SK-N-SH (cell line): ENCODE measurements around the gene SEPTIN2. TPM values are rescaled to one million over a fixed set of nuclear protein-coding genes. Genes with fewer than 3 reads are reported as not detected.

Experiments used
- CTCF ChIA-PET: fragments of 300-600, 350-600 bp; formaldehyde crosslinking; extraction: SDS; loops from one replicate; lab custom pipeline; 2021; lab: Yijun Ruan, JAX
- POLR2A ChIA-PET: fragments of 350-600 bp; sonication (Branson Sonifier 250); formaldehyde crosslinking; extraction: SDS; loops from one replicate; lab custom pipeline; 2020; ENCODE audit warnings: antibody characterized with exemption, inconsistent platforms; lab: Yijun Ruan, JAX
- DNase-seq: peaks from one replicate; pipeline ENCODE4 v3.0.0; 2012
- H2AFZ ChIP-seq: fragments of 200-600 bp; sonication (generic); 2 replicates; pipeline ENCODE4 v1.8.1; 2016; ENCODE audit warnings: antibody characterized with exemption, mild to moderate bottlenecking, low read depth
- H3F3A ChIP-seq: fragments of 200-600 bp; sonication (generic); replicated peaks from 2 replicates; pipeline ENCODE3; 2016; ENCODE audit warnings: antibody characterized with exemption, mild to moderate bottlenecking; ENCODE audit not compliant: insufficient read depth
- H3K27ac ChIP-seq, 2 experiments: fragments of 200-500 bp in 1 of 2; fragments of 200-600 bp in 1 of 2; sonication (Bioruptor generic) in 1 of 2; sonication (generic), shearing (Covaris generic) in 1 of 2; 2 replicates each; pipeline versions ENCODE4 v1.5.1 to v1.6.1; 2014 to 2016; ENCODE audit warnings: low read depth in 2 of 2, inconsistent platforms in 1 of 2, low read length in 1 of 2, mild to moderate bottlenecking in 1 of 2, mixed read lengths in 1 of 2
- H3K27me3 ChIP-seq: fragments of 200-600 bp; sonication (generic), shearing (Covaris generic); 2 replicates; pipeline ENCODE4 v1.6.1; 2016; ENCODE audit warnings: mixed run types; ENCODE audit not compliant: insufficient read depth
- H3K36me3 ChIP-seq, 2 experiments: fragments of 200-500 bp in 1 of 2; fragments of 200-600 bp in 1 of 2; sonication (Bioruptor generic) in 1 of 2; sonication (generic) in 1 of 2; replicated peaks in 1 of 2; 2 replicates each; pipeline versions ENCODE3 to v1.5.1; 2014 to 2016; ENCODE audit warnings: low read length in 1 of 2, mild to moderate bottlenecking in 1 of 2; ENCODE audit not compliant: insufficient read depth in 2 of 2, control insufficient read depth in 1 of 2
- H3K4me1 ChIP-seq, 2 experiments: fragments of 200-500 bp in 1 of 2; fragments of 200-600 bp in 1 of 2; sonication (Bioruptor generic) in 1 of 2; sonication (generic), shearing (Covaris generic) in 1 of 2; 2 replicates each; pipeline versions ENCODE4 v1.5.1 to v1.6.1; 2014 to 2016; ENCODE audit warnings: low read depth in 1 of 2, low read length in 1 of 2, mixed run types in 1 of 2; ENCODE audit not compliant: insufficient read depth in 2 of 2, control insufficient read depth in 1 of 2
- H3K4me2 ChIP-seq: fragments of 200-600 bp; sonication (generic), shearing (Covaris generic); 2 replicates; pipeline ENCODE4 v1.6.1; 2017; ENCODE audit warnings: mixed run types
- H3K4me3 ChIP-seq, 2 experiments: fragments of 200-500 bp in 1 of 2; fragments of 200-600 bp in 1 of 2; sonication (Bioruptor generic) in 1 of 2; sonication (generic), shearing (Covaris generic) in 1 of 2; 2 replicates each; pipeline versions ENCODE4 v1.5.1 to v1.8.1; 2014 to 2016; ENCODE audit warnings: low read depth in 2 of 2, inconsistent platforms in 1 of 2, low read length in 1 of 2, mild to moderate bottlenecking in 1 of 2, mixed read lengths in 1 of 2, moderate library complexity in 1 of 2
- H3K79me2 ChIP-seq: fragments of 200-600 bp; sonication (generic); 2 replicates; pipeline ENCODE4 v1.8.1; 2017; ENCODE audit warnings: mild to moderate bottlenecking; ENCODE audit not compliant: insufficient read depth
- H3K9ac ChIP-seq: fragments of 200-600 bp; sonication (generic); 2 replicates; pipeline ENCODE4 v1.6.1; 2017; ENCODE audit warnings: mixed run types
- H3K9me2 ChIP-seq: fragments of 200-600 bp; sonication (generic); 2 replicates; pipeline ENCODE4 v1.6.1; 2017; ENCODE audit warnings: mixed run types
- H3K9me3 ChIP-seq: fragments of 200-600 bp; sonication (generic); 2 replicates; pipeline ENCODE4 v1.6.1; 2017; ENCODE audit warnings: mixed run types, mild to moderate bottlenecking, moderate library complexity
- H4K20me1 ChIP-seq: fragments of 200-600 bp; sonication (generic); 2 replicates; pipeline ENCODE4 v1.6.1; 2017; ENCODE audit warnings: mild to moderate bottlenecking, mixed run types; ENCODE audit not compliant: insufficient read depth
- CHD2 ChIP-seq: fragments of 150-350 bp; IDR thresholded peaks from 2 replicates; pipeline ENCODE4 v1.6.1; 2018; ENCODE audit warnings: low read length; ENCODE audit not compliant: partially characterized antibody
- ELF1 ChIP-seq: IDR thresholded peaks from 2 replicates; pipeline ENCODE4 v1.4.0; 2012
- EZH2phosphoT487 ChIP-seq: fragments of 200-600 bp; sonication (generic); IDR thresholded peaks from 2 replicates; pipeline ENCODE4 v1.6.1; 2017; ENCODE audit warnings: low read depth, mixed run types, mild to moderate bottlenecking, antibody characterized with exemption, moderate library complexity, borderline replicate concordance
- FOSL2 ChIP-seq: IDR thresholded peaks from 2 replicates; pipeline ENCODE4 v1.4.0; 2012; ENCODE audit warnings: low read depth, mild to moderate bottlenecking, moderate library complexity, borderline replicate concordance
- GATA2 ChIP-seq: sonication (generic); formaldehyde crosslinking; IDR thresholded peaks from 2 replicates; pipeline ENCODE4 v1.5.0; 2020; ENCODE audit warnings: mild to moderate bottlenecking, missing genetic modification reagents
- JUND ChIP-seq: IDR thresholded peaks from 2 replicates; pipeline ENCODE4 v1.4.0; 2012
- MEF2A ChIP-seq: IDR thresholded peaks from 2 replicates; pipeline ENCODE4 v1.4.0; 2012; ENCODE audit warnings: low read depth, borderline replicate concordance
- MXI1 ChIP-seq: IDR thresholded peaks from 2 replicates; pipeline ENCODE4 v1.6.1; 2012; ENCODE audit warnings: mild to moderate bottlenecking, low read depth, low read length, improper control_type of control experiment
- NFIC ChIP-seq: IDR thresholded peaks from 2 replicates; pipeline ENCODE4 v1.4.0; 2012; ENCODE audit warnings: borderline replicate concordance
- RCOR1 ChIP-seq: fragments of 150-350 bp; IDR thresholded peaks from 2 replicates; pipeline ENCODE4 v1.6.1; 2017; ENCODE audit warnings: antibody characterized with exemption, low read length
- RFX5 ChIP-seq: IDR thresholded peaks from 2 replicates; pipeline ENCODE4 v1.6.1; 2012; ENCODE audit warnings: mild to moderate bottlenecking, improper control_type of control experiment, low read length
- TEAD4 ChIP-seq: IDR thresholded peaks from 2 replicates; pipeline ENCODE4 v1.4.0; 2012; ENCODE audit warnings: mild to moderate bottlenecking, borderline replicate concordance; ENCODE audit not compliant: insufficient read depth
- ZBTB33 ChIP-seq: IDR thresholded peaks from 2 replicates; pipeline ENCODE4 v1.4.0; 2012; ENCODE audit warnings: low read depth, borderline replicate concordance
- WGBS: methylation state at CpG from one replicate; pipeline ENCODE4 v1.1.6; 2017; ENCODE audit warnings: low lambda C conversion rate; 5-methylcytosine and 5-hydroxymethylcytosine counted together
- polyA plus RNA-seq, 3 experiments: library from polyadenylated mRNA; depleted of rRNA; stranded (reverse); fragments of >200 nt; gene quantifications; 2 replicates each; pipeline ENCODE4 v1.2.3, GENCODE V29; 2012
- TF ChIP-seq, protein P1 (sequence below): IDR thresholded peaks from 2 replicates; pipeline ENCODE4 v1.6.1; 2012; ENCODE audit warnings: mild to moderate bottlenecking, low read depth, low read length, moderate library complexity

SEPTIN2 gene
- polyA plus RNA-seq, 1 of the 3 experiments (the other 2 are of a cell fraction), result 226 TPM

- Histone ChIP-seq H3K27me3 (no peaks in the 10 kb centered on the region), H2AFZ (no peak overlapping the region), H4K20me1 (peaks cover 76% of the 10 kb centered on the region), H3K79me2 (peaks cover 98% of the 10 kb centered on the region), H3K4me3 (no peak overlapping the region), H3K4me2 (no peak overlapping the region), H3K9ac (no peak overlapping the region)
- DNase-seq, result no peak
- WGBS, result 90% methylated on average over 5 of the region's 5 CpGs
- POLR2A ChIA-PET, result no interaction called here
- TF ChIP-seq ZBTB33, result no peak
- no peak for TF ChIP-seq GATA2 (CRISPR knock-in tag)
- TF ChIP-seq CHD2, result no peak
- no peak for TF ChIP-seq FOSL2
- TF ChIP-seq ELF1, result no peak
- no peak for TF ChIP-seq JUND
- no peak for TF ChIP-seq EZH2phosphoT487
- no peak for TF ChIP-seq NFIC
- TF ChIP-seq MXI1, result no peak
- TF ChIP-seq, protein P1, sequence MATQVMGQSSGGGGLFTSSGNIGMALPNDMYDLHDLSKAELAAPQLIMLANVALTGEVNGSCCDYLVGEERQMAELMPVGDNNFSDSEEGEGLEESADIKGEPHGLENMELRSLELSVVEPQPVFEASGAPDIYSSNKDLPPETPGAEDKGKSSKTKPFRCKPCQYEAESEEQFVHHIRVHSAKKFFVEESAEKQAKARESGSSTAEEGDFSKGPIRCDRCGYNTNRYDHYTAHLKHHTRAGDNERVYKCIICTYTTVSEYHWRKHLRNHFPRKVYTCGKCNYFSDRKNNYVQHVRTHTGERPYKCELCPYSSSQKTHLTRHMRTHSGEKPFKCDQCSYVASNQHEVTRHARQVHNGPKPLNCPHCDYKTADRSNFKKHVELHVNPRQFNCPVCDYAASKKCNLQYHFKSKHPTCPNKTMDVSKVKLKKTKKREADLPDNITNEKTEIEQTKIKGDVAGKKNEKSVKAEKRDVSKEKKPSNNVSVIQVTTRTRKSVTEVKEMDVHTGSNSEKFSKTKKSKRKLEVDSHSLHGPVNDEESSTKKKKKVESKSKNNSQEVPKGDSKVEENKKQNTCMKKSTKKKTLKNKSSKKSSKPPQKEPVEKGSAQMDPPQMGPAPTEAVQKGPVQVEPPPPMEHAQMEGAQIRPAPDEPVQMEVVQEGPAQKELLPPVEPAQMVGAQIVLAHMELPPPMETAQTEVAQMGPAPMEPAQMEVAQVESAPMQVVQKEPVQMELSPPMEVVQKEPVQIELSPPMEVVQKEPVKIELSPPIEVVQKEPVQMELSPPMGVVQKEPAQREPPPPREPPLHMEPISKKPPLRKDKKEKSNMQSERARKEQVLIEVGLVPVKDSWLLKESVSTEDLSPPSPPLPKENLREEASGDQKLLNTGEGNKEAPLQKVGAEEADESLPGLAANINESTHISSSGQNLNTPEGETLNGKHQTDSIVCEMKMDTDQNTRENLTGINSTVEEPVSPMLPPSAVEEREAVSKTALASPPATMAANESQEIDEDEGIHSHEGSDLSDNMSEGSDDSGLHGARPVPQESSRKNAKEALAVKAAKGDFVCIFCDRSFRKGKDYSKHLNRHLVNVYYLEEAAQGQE, result no peak
- TF ChIP-seq TEAD4, result no peak
- TF ChIP-seq RFX5, result no peak
- no peak for TF ChIP-seq MEF2A
- no peak for TF ChIP-seq RCOR1
- TF ChIP-seq, all 33 proteins: peak for 0
- H3K36me3 ChIP-seq, result peaks cover 33 to 77% of the 10 kb centered on the region in 2 experiments
- H3K27ac ChIP-seq, result no peak overlapping the region
- no peaks in the 10 kb centered on the region for H3F3A ChIP-seq
- no peaks in the 10 kb centered on the region for H3K9me3 ChIP-seq
- H3K9me2 ChIP-seq, result no peaks in the 10 kb centered on the region
- H3K4me1 ChIP-seq, result peaks cover 2 to 18% of the 10 kb centered on the region in 2 experiments; a peak in 3 of 4 replicates
- CTCF ChIA-PET, result interaction anchor here (1.0 kb wide), 1 partner anchor 8 kb away, joined by 3 read pairs; the partner anchor contains the start of genes HDLBP and SEPTIN2
Measured at GRCh38 chr2:241323778-241324177, 8.1 kb downstream of the SEPTIN2 start.
